ENCODE data around the gene GALNT2. TPM values are rescaled to one million over a fixed set of nuclear protein-coding genes. Genes with fewer than 3 reads are reported as not detected.

GALNT2 gene
- total and polyA plus RNA-seq, 2 of the 13 experiments (the other 11 are each of a cell fraction or from before 2014, with no cell fraction given) = 39.3 to 39.6 TPM

DNA sequence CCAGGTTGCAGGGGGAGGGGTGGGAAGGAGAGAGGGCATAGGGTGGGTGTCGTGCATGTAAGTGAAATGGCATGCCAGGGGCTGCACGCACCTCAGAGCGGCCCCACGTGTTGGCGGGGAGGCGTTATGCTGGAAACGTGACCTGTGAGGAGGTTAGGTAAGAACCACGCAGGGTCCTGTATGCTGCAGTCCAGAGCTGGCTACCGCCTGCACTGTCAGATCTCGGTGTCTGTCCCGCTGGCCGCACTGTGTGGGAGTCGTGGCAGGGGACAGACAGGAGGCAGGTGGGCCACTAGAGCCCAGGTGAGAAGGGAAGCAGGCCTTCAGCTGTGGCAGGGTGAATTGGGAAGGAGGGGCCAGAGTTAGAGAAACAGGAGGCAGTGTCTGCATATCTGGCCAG is 79.7 kb downstream of the GALNT2 start:
- BruUV-seq (replicated peaks) = no TSS peak
- no peak overlapping the region for H2AFZ ChIP-seq (ENCODE audit: low read length)
- TF ChIP-seq CBX1 (IDR thresholded peaks at IDR 0.05; ENCODE audit: low read depth) = no peak
- TF ChIP-seq, protein P1, sequence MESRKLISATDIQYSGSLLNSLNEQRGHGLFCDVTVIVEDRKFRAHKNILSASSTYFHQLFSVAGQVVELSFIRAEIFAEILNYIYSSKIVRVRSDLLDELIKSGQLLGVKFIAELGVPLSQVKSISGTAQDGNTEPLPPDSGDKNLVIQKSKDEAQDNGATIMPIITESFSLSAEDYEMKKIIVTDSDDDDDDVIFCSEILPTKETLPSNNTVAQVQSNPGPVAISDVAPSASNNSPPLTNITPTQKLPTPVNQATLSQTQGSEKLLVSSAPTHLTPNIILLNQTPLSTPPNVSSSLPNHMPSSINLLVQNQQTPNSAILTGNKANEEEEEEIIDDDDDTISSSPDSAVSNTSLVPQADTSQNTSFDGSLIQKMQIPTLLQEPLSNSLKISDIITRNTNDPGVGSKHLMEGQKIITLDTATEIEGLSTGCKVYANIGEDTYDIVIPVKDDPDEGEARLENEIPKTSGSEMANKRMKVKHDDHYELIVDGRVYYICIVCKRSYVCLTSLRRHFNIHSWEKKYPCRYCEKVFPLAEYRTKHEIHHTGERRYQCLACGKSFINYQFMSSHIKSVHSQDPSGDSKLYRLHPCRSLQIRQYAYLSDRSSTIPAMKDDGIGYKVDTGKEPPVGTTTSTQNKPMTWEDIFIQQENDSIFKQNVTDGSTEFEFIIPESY (CRISPR knock-in tag; IDR thresholded peaks at IDR 0.05) = peak; percentile 63
- no peaks in the 10 kb centered on the region for H3K9me3 ChIP-seq (ENCODE audit: low read length)
- ChIA-PET CTCF (ENCODE audit: low intra/inter-chr PET ratio, low total read pairs) (no interaction called here), POLR2A (no interaction called here)
- peaks cover 50% of the 10 kb centered on the region for H3K4me1 ChIP-seq (ENCODE audit: insufficient read depth, low read length)
- FAIRE-seq = no peak
- DNase-seq (ENCODE audit: low spot score) = no peak
- H3K27ac ChIP-seq (ENCODE audit: extremely low read length, insufficient read depth, low read length) = no peak overlapping the region
- intact Hi-C loops (cut with micrococcal nuclease; ENCODE audit: unreplicated experiment) = no loop called here
- H3K79me2 ChIP-seq (ENCODE audit: insufficient read depth, low read length) = peaks cover 16% of the 10 kb centered on the region
- H3K4me3 ChIP-seq (replicated peaks in 1 of 3; ENCODE audit: insufficient read depth in 1 of 3, low read depth in 2 of 3, low read length in 3 of 3) = no peak overlapping the region
- no peak overlapping the region for H3K4me2 ChIP-seq (ENCODE audit: low read depth, low read length)
- no peaks in the 10 kb centered on the region for H4K20me1 ChIP-seq (ENCODE audit: insufficient read depth, low read length)
- no peak for ATAC-seq
- 94% methylated on average over 11 of the region's 13 CpGs for WGBS (ENCODE audit: low lambda C conversion rate)
- no peaks in the 10 kb centered on the region for H3K27me3 ChIP-seq (ENCODE audit: control insufficient read depth in 1 of 2, insufficient read depth in 2 of 2, low read length in 2 of 2)
- peaks cover 0 to 1% of the 10 kb centered on the region in 2 experiments; a peak in 1 of 5 replicates for H3K36me3 ChIP-seq (replicated peaks in 1 of 2; ENCODE audit: control insufficient read depth in 1 of 2, insufficient read depth in 2 of 2, low read length in 2 of 2)
- in situ Hi-C loops (cut with HindIII; ENCODE audit: extremely low pct_ligation_motif_present, low pct_unique_long_range_greater_than_20kb) = no loop called here
- H3K9ac ChIP-seq (ENCODE audit: insufficient read depth, low read depth, low read length) = no peak overlapping the region

DNA sequence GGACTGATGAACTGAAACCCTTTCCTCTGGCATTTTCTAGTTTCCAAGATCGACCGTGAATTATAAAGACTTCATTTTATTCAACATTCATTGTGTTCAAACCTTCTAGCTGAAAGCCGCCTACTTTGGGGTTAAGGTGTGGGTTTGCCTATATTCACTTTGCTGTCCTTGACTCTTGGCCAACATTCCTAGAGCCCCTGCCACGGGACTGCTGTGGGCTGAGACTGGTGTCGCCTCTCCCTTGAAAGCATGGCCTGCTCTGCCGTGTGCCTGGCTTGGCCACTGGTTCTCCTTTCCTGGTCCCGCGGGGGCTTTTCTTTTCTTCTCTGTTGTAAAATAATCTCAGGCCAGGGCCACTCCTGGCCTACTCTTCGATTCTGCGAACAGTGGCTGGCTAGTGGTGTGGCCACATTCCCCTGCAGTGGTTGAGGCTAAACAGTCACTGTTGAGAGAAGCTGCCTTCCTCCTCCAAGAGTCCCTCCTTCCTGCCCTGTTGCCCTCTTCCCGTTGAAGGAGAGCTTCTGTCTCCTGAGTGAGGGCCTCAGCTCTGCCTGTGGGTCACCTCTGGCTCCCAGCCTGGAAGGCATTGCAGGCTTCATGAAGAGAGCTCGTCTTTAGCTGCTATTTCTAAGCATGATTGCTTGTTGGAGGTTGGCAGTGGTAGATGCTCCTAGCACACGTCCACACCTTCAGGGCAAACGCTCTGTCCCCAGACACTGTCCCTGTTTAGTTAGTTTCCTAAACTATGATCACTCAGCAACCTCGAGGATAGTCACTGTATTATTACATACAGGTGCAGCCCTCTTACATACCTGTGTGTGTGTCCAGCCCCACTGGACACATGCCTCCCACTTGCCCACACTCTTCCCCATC is 80.5 kb downstream of the GALNT2 start:
- ChIA-PET POLR2A (no interaction called here), CTCF (ENCODE audit: low intra/inter-chr PET ratio, low total read pairs) (no interaction called here)
- in situ Hi-C loops (cut with HindIII; ENCODE audit: extremely low pct_ligation_motif_present, low pct_unique_long_range_greater_than_20kb) (no loop called here), intact Hi-C loops (cut with micrococcal nuclease; ENCODE audit: unreplicated experiment) (no loop called here)
- H3K9ac ChIP-seq (ENCODE audit: insufficient read depth, low read depth, low read length) = no peak overlapping the region
- no peak for DNase-seq (ENCODE audit: low spot score)
- 70% methylated on average over 14 of the region's 15 CpGs for WGBS (ENCODE audit: low lambda C conversion rate)
- peak; percentile 62 for ATAC-seq
- H3K27ac ChIP-seq (ENCODE audit: extremely low read length, insufficient read depth, low read length) = no peak overlapping the region
- H3K4me1 ChIP-seq (ENCODE audit: insufficient read depth, low read length) = peaks cover 51% of the 10 kb centered on the region
- no peaks in the 10 kb centered on the region for H4K20me1 ChIP-seq (ENCODE audit: insufficient read depth, low read length)
- H2AFZ ChIP-seq (ENCODE audit: low read length) = no peak overlapping the region
- peaks cover 0 to 1% of the 10 kb centered on the region in 2 experiments; a peak in 1 of 5 replicates for H3K36me3 ChIP-seq (replicated peaks in 1 of 2; ENCODE audit: control insufficient read depth in 1 of 2, insufficient read depth in 2 of 2, low read length in 2 of 2)
- no peaks in the 10 kb centered on the region for H3K27me3 ChIP-seq (ENCODE audit: control insufficient read depth in 1 of 2, insufficient read depth in 2 of 2, low read length in 2 of 2)
- no peaks in the 10 kb centered on the region for H3K9me3 ChIP-seq (ENCODE audit: low read length)
- H3K4me3 ChIP-seq (replicated peaks in 1 of 3; ENCODE audit: insufficient read depth in 1 of 3, low read depth in 2 of 3, low read length in 3 of 3) = no peak overlapping the region
- no peak overlapping the region for H3K4me2 ChIP-seq (ENCODE audit: low read depth, low read length)
- peaks cover 13% of the 10 kb centered on the region for H3K79me2 ChIP-seq (ENCODE audit: insufficient read depth, low read length)
- no TSS peak for BruUV-seq (replicated peaks)
- FAIRE-seq = no peak
- peak; percentile 79 for TF ChIP-seq BCL6 (CRISPR knock-in tag; IDR thresholded peaks at IDR 0.05)
- TF ChIP-seq, protein P2, sequence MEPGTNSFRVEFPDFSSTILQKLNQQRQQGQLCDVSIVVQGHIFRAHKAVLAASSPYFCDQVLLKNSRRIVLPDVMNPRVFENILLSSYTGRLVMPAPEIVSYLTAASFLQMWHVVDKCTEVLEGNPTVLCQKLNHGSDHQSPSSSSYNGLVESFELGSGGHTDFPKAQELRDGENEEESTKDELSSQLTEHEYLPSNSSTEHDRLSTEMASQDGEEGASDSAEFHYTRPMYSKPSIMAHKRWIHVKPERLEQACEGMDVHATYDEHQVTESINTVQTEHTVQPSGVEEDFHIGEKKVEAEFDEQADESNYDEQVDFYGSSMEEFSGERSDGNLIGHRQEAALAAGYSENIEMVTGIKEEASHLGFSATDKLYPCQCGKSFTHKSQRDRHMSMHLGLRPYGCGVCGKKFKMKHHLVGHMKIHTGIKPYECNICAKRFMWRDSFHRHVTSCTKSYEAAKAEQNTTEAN (CRISPR knock-in tag; conservative IDR thresholded peaks at IDR 0.05) = no peak
- TF ChIP-seq, protein P3, sequence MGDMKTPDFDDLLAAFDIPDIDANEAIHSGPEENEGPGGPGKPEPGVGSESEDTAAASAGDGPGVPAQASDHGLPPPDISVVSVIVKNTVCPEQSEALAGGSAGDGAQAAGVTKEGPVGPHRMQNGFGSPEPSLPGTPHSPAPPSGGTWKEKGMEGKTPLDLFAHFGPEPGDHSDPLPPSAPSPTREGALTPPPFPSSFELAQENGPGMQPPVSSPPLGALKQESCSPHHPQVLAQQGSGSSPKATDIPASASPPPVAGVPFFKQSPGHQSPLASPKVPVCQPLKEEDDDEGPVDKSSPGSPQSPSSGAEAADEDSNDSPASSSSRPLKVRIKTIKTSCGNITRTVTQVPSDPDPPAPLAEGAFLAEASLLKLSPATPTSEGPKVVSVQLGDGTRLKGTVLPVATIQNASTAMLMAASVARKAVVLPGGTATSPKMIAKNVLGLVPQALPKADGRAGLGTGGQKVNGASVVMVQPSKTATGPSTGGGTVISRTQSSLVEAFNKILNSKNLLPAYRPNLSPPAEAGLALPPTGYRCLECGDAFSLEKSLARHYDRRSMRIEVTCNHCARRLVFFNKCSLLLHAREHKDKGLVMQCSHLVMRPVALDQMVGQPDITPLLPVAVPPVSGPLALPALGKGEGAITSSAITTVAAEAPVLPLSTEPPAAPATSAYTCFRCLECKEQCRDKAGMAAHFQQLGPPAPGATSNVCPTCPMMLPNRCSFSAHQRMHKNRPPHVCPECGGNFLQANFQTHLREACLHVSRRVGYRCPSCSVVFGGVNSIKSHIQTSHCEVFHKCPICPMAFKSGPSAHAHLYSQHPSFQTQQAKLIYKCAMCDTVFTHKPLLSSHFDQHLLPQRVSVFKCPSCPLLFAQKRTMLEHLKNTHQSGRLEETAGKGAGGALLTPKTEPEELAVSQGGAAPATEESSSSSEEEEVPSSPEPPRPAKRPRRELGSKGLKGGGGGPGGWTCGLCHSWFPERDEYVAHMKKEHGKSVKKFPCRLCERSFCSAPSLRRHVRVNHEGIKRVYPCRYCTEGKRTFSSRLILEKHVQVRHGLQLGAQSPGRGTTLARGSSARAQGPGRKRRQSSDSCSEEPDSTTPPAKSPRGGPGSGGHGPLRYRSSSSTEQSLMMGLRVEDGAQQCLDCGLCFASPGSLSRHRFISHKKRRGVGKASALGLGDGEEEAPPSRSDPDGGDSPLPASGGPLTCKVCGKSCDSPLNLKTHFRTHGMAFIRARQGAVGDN (CRISPR knock-in tag; IDR thresholded peaks at IDR 0.05) = peak; percentile 33; the same call in 1 of the 2 replicates
- TF ChIP-seq MXD4 (CRISPR knock-in tag; IDR thresholded peaks at IDR 0.05) = no peak
- TF ChIP-seq MLLT10 (CRISPR knock-in tag; IDR thresholded peaks at IDR 0.05) = no peak

Measured in HepG2 (cell line).